GM23248 (cell line): ENCODE measurements around the gene ZNF112.

ENCODE experiments used
- EZH2 ChIP-seq: fragments of 200-600 bp; sonication (generic); IDR thresholded peaks from 2 replicates; pipeline ENCODE4 v1.6.1; 2018; ENCODE audit warnings: antibody characterized with exemption, mild to moderate bottlenecking; ENCODE audit not compliant: insufficient read depth, poor library complexity, severe bottlenecking
- EZH2phosphoT487 ChIP-seq: fragments of 200-600 bp; sonication (generic); IDR thresholded peaks from 2 replicates; pipeline ENCODE4 v1.6.1; 2018; ENCODE audit warnings: antibody characterized with exemption, moderate library complexity, mild to moderate bottlenecking, low read depth; ENCODE audit not compliant: insufficient read depth

GRCh38 chr19:44356383-44357111 is at the start of gene ZNF112:
- no peak for TF ChIP-seq EZH2
- no peak for TF ChIP-seq EZH2phosphoT487
